ENCODE data around the gene DAB2IP. TPM values are rescaled to one million over a fixed set of nuclear protein-coding genes. Genes with fewer than 3 reads are reported as not detected.
A peak's percentile ranks its signal among the peaks of the same experiment; 100 is the strongest.

DAB2IP gene
- total and polyA plus RNA-seq, 4 donors: 16.6 to 58.9 (median 40.3) TPM

DNA sequence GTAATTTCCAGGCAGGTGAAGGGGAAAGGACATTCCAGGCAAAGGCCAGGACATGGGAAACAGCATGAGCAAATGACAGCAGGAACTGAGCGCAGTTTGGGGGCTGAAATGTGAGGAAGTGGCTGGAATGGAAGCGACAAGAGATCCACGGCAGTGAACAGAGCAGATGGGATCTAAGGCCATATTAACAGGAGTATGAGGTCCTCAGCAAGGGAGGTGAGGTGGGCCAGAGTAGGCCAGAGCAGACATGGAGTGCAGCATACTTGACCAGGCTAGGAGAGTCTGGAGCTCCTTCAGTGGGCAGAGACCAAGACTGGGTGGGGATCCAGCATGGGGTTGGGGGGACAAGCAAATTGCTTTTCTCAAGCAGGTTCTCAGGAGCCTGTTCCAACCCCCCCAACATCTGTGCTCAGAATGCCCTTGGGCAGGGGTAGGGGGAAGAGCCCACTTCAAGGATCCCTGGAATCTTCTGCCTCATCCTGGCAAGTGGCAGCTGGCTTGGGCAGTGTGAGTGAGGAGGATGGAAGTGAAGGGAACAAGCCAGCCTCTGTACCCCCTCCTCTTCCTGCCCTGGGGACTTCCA, 34.5 kb downstream of the DAB2IP start:
- WGBS (ENCODE audit: insufficient coverage): 97% methylated on average over 3 of the region's 3 CpGs
- Histone ChIP-seq H3K4me1 (ENCODE audit: control insufficient read depth, insufficient read depth, low read length) (peaks cover 12% of the 10 kb centered on the region), H3K4me3 (ENCODE audit: low read depth, low read length) (no peak overlapping the region), H3K36me3 (ENCODE audit: control insufficient read depth, insufficient read depth, low read length) (peaks cover 12% of the 10 kb centered on the region), H3K27ac (ENCODE audit: low read depth, low read length) (no peak overlapping the region), H3K9me3 (ENCODE audit: control insufficient read depth, insufficient read depth, low read length) (no peaks in the 10 kb centered on the region), H3K27me3 (ENCODE audit: control insufficient read depth, insufficient read depth, low read length) (no peaks in the 10 kb centered on the region)
- DNase-seq (ENCODE audit: low read depth in 4 of 6, low spot score in 6 of 6): no peak

DNA sequence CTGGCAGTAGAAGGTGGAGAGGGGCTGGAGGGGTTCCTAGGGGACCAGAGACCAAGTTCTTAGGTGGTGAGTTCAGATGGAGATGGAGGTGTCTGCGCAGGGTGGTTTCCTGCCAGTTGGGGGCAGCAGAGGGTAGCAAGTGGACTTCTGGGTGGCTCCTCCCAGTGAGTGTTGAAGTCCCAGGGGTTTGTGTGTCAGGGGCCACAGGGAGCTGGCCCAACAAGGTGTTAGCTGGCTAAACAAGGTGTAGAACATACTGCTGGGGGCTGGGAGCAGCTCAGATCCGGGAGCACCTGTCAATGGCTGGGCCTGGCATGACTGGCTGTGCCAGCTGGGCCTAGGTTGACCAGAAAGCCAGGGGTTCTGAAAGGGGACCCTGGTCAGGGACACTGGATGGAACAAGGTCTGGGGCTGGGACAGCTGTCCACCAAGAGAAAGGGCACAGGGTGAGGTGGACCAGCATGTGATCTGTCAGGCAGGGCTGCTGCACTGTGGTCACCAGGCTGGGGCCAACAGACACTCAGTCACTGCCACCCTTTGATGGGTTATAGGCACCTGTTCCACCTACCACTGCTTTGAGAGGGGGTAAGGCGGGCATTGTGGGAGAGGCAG, 35.6 kb downstream of the DAB2IP start:
- Histone ChIP-seq H3K4me3 (ENCODE audit: low read depth, low read length) (no peak overlapping the region), H3K27ac (ENCODE audit: low read depth, low read length) (no peak overlapping the region), H3K27me3 (ENCODE audit: control insufficient read depth, insufficient read depth, low read length) (no peaks in the 10 kb centered on the region), H3K4me1 (ENCODE audit: control insufficient read depth, insufficient read depth, low read length) (peaks cover 12% of the 10 kb centered on the region), H3K36me3 (ENCODE audit: control insufficient read depth, insufficient read depth, low read length) (peaks cover 10% of the 10 kb centered on the region), H3K9me3 (ENCODE audit: control insufficient read depth, insufficient read depth, low read length) (no peaks in the 10 kb centered on the region)
- 39% methylated on average over 2 of the region's 3 CpGs for WGBS (ENCODE audit: insufficient coverage)
- peak in 2 of 6 donors; percentile 81 to 82 for DNase-seq (ENCODE audit: low read depth in 4 of 6, low spot score in 6 of 6)

DNA sequence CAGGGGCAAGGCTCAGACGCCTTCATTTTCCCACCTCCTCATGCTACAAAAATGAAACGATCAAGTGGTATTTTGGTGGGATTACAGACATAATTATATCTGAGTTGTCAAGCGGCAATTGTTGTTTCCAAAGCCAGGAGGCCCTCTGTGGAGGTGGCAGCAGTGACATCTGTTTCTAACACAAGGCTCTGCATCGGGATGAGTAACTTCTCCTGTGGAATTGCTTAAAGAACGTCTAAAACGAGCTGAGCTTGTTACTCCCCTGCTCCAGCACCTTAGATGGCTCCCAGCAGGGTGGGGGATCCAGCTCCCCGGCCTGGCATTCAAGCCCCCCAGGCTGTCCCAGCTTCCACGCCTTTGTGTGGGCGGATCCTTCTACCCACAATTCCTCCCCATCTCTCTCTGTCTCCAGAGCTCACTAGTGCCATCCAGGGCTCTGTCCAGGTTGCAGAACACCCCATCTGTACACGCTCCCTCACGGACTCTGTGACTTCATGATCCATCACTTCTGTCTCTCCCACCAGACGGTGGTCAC, 36.8 kb downstream of the DAB2IP start:
- Histone ChIP-seq H3K4me3 (ENCODE audit: low read depth, low read length) (no peak overlapping the region), H3K27me3 (ENCODE audit: control insufficient read depth, insufficient read depth, low read length) (no peaks in the 10 kb centered on the region), H3K27ac (ENCODE audit: low read depth, low read length) (no peak overlapping the region), H3K4me1 (ENCODE audit: control insufficient read depth, insufficient read depth, low read length) (peaks cover 16% of the 10 kb centered on the region), H3K36me3 (ENCODE audit: control insufficient read depth, insufficient read depth, low read length) (peaks cover 10% of the 10 kb centered on the region), H3K9me3 (ENCODE audit: control insufficient read depth, insufficient read depth, low read length) (no peaks in the 10 kb centered on the region)
- no peak for DNase-seq (ENCODE audit: low read depth in 4 of 6, low spot score in 6 of 6)
- WGBS (ENCODE audit: insufficient coverage): 80% methylated on average over 10 of the region's 12 CpGs

DNA sequence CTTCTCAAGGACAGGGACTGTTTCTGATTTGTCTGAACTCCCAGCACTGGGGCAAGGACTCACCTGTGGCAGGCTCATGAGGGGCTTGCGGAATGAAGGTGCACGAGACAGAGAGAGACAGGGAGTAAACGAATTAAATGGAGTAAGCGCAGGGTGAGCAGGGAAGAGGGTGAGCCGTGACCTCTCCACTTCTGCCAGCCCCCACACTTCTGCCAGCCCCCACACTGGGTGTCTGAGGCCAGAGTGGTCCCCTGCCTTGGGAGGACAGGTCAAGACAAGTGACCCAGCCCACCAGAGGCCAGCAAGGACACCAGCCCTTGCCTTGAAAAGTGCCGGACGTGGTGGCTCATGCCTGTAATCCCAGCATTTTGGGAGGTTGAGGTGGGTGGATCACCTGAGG, 37.2 kb downstream of the DAB2IP start:
- H3K4me1 ChIP-seq (ENCODE audit: control insufficient read depth, insufficient read depth, low read length): peaks cover 16% of the 10 kb centered on the region
- no peak overlapping the region for H3K27ac ChIP-seq (ENCODE audit: low read depth, low read length)
- DNase-seq (ENCODE audit: low read depth in 4 of 6, low spot score in 6 of 6): no peak
- 96% methylated on average over 7 of the region's 7 CpGs for WGBS (ENCODE audit: insufficient coverage)
- H3K27me3 ChIP-seq (ENCODE audit: control insufficient read depth, insufficient read depth, low read length): no peaks in the 10 kb centered on the region
- H3K36me3 ChIP-seq (ENCODE audit: control insufficient read depth, insufficient read depth, low read length): peaks cover 10% of the 10 kb centered on the region
- no peaks in the 10 kb centered on the region for H3K9me3 ChIP-seq (ENCODE audit: control insufficient read depth, insufficient read depth, low read length)
- H3K4me3 ChIP-seq (ENCODE audit: low read depth, low read length): no peak overlapping the region

DNA sequence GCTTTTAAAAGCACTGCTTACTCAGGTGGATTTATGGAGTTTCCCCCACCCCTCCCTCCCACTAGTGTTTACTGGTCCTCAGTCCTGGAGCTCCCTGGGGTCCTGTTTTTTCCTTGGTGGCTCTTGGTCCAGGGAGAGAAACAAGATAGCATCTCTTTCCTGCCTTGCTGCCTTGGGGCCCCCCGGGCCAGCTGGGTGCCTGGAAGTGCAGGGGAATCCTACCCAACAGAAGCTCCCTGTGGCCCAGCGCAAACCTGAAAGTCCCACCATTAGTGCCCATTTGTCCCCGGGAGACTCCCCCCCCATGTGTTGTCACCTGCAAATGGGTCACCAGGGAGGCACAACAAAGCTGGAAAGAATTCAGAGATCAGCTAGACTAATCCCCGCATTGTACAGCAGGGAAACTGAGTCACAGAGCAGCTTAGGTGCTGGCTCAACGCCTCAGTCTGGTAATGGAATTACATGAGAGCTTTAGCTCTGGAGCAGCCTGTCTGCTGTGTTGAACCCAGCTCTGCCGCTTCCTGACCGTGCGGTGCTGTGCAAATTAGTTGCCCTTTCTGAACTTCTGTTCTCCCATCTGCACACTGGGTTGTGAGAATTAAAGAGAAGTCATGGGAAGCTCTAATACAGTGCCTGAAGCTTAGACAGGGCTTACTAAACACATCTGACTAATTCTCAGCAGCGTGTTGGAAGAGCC, 38.2 kb downstream of the DAB2IP start:
- H3K36me3 ChIP-seq (ENCODE audit: control insufficient read depth, insufficient read depth, low read length): peaks cover 5% of the 10 kb centered on the region
- no peaks in the 10 kb centered on the region for H3K27me3 ChIP-seq (ENCODE audit: control insufficient read depth, insufficient read depth, low read length)
- H3K9me3 ChIP-seq (ENCODE audit: control insufficient read depth, insufficient read depth, low read length): no peaks in the 10 kb centered on the region
- H3K4me3 ChIP-seq (ENCODE audit: low read depth, low read length): no peak overlapping the region
- 89% methylated on average over 7 of the region's 9 CpGs for WGBS (ENCODE audit: insufficient coverage)
- peaks cover 18% of the 10 kb centered on the region for H3K4me1 ChIP-seq (ENCODE audit: control insufficient read depth, insufficient read depth, low read length)
- H3K27ac ChIP-seq (ENCODE audit: low read depth, low read length): no peak overlapping the region
- no peak for DNase-seq (ENCODE audit: low read depth in 4 of 6, low spot score in 6 of 6)

DNA sequence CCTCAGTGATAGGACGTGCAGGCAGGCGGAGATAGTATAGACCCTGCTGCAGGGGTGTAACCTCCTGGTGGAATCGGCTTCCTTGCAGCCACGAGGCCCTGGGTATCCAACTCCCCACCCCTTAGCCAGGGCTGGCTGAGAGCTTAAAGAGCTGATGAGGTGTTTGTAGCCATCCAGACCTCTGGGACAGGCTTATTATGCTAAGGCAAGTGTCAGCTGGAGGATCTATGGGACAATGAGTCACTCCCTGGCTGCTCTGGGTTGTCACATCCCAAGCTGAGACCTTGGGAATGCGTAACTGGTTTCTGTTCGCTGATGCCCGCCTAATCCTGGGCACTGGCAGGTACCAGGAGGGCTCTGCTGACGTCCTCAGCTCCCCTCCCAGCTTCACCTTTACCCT, 38.9 kb downstream of the DAB2IP start:
- Histone ChIP-seq H3K4me3 (ENCODE audit: low read depth, low read length) (no peak overlapping the region), H3K36me3 (ENCODE audit: control insufficient read depth, insufficient read depth, low read length) (peaks cover 3% of the 10 kb centered on the region), H3K27me3 (ENCODE audit: control insufficient read depth, insufficient read depth, low read length) (no peaks in the 10 kb centered on the region), H3K4me1 (ENCODE audit: control insufficient read depth, insufficient read depth, low read length) (peaks cover 24% of the 10 kb centered on the region), H3K9me3 (ENCODE audit: control insufficient read depth, insufficient read depth, low read length) (no peaks in the 10 kb centered on the region), H3K27ac (ENCODE audit: low read depth, low read length) (no peak overlapping the region)
- WGBS (ENCODE audit: insufficient coverage): 96% methylated on average over 3 of the region's 8 CpGs
- peak in 1 of 6 donors; percentile 46 for DNase-seq (ENCODE audit: low read depth in 4 of 6, low spot score in 6 of 6)

DNA sequence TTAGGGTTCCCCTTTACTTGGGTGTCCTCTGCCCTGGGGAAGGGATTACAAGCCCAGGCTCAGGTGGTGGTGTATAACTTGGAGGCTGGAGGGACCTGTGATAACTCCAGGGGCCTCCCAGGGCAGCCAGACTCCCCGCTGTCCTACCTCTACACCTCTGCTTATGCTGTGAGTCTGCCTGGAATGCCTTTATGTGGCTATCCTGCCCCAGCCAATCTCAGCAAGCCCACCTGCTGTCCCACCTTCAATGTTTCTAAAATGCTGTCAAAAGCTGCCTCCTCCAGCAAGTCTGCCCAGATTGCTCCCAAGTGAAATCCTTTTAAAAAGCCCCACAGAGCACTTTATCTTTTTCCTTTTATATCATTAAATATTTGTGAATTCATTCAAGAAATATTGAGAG, 39.3 kb downstream of the DAB2IP start:
- 93% methylated on average over 1 of the region's 1 CpG for WGBS (ENCODE audit: insufficient coverage)
- DNase-seq (ENCODE audit: low read depth in 4 of 6, low spot score in 6 of 6): no peak
- H3K9me3 ChIP-seq (ENCODE audit: control insufficient read depth, insufficient read depth, low read length): no peaks in the 10 kb centered on the region
- no peak overlapping the region for H3K4me3 ChIP-seq (ENCODE audit: low read depth, low read length)
- peaks cover 3% of the 10 kb centered on the region for H3K36me3 ChIP-seq (ENCODE audit: control insufficient read depth, insufficient read depth, low read length)
- H3K27ac ChIP-seq (ENCODE audit: low read depth, low read length): no peak overlapping the region
- H3K4me1 ChIP-seq (ENCODE audit: control insufficient read depth, insufficient read depth, low read length): peaks cover 24% of the 10 kb centered on the region
- no peaks in the 10 kb centered on the region for H3K27me3 ChIP-seq (ENCODE audit: control insufficient read depth, insufficient read depth, low read length)

DNA sequence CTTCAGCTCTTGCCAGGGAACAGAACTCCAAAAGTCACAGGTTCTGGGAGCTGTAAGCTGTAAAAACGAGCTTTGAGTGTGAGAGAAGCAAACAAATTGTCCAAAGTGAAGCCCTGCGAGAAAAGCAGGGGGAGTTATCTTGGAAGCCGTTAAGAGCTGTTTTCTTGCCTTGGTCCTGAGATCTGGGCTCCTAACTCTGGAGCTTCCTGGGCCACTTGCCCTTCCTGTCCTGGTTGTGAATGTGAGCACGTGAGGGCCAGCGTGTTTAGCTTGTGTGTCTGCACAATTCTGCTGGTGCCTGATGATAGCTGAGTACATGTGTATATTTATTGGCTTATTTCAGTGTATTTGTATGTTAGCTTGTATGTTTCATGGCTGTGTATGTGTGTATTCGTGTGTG, 40.5 kb downstream of the DAB2IP start:
- 61% methylated on average over 6 of the region's 6 CpGs for WGBS (ENCODE audit: insufficient coverage)
- Histone ChIP-seq H3K4me1 (ENCODE audit: control insufficient read depth, insufficient read depth, low read length) (peaks cover 21% of the 10 kb centered on the region), H3K27me3 (ENCODE audit: control insufficient read depth, insufficient read depth, low read length) (no peaks in the 10 kb centered on the region), H3K4me3 (ENCODE audit: low read depth, low read length) (no peak overlapping the region), H3K27ac (ENCODE audit: low read depth, low read length) (no peak overlapping the region), H3K36me3 (ENCODE audit: control insufficient read depth, insufficient read depth, low read length) (peaks cover 3% of the 10 kb centered on the region), H3K9me3 (ENCODE audit: control insufficient read depth, insufficient read depth, low read length) (no peaks in the 10 kb centered on the region)
- no peak for DNase-seq (ENCODE audit: low read depth in 4 of 6, low spot score in 6 of 6)

DNA sequence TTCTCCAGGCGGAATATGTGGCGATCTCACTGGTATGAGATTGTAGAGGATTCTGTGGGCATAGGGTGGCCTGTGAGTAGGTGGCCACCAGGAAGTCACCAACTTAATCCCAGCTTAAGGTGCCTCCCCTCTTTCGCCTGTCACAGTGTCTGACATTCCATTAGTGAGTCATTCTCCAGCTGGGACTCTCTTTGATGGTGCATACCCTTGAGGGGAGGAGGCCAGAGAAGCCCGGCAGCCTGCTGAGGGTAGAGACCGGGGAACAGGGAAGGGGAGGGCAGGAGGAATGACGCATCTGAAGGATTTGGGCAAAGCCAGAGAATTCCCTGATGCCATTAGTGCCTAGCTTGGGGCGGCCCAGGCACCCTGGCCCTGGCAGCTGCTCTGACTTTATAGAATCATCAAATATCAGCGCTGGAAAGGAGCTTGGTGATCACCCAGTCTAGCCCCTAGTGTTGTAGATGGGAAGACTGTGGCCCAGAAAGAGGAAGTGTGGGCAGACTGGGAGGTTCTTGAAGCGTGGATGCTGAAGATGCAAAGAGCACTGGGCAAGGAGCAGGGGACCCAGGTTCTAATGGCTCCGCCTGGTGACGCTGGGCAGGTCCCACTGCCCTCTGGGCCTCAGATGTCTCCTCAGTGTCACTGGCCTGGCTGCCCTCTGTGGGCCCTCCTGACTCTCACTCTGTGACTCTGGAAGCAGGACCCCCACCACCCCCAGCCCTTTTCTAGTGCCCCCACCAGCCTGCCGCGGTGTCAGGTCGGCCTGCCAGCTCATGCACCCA, 41.4 kb downstream of the DAB2IP start:
- DNase-seq (ENCODE audit: low read depth in 4 of 6, low spot score in 6 of 6): no peak
- 67% methylated on average over 7 of the region's 14 CpGs for WGBS (ENCODE audit: insufficient coverage)
- Histone ChIP-seq H3K27ac (ENCODE audit: low read depth, low read length) (no peak overlapping the region), H3K27me3 (ENCODE audit: control insufficient read depth, insufficient read depth, low read length) (no peaks in the 10 kb centered on the region), H3K36me3 (ENCODE audit: control insufficient read depth, insufficient read depth, low read length) (peaks cover 3% of the 10 kb centered on the region), H3K4me3 (ENCODE audit: low read depth, low read length) (no peak overlapping the region), H3K9me3 (ENCODE audit: control insufficient read depth, insufficient read depth, low read length) (no peaks in the 10 kb centered on the region), H3K4me1 (ENCODE audit: control insufficient read depth, insufficient read depth, low read length) (peaks cover 18% of the 10 kb centered on the region)
